ENCODE measurements around the gene LPA. TPM values are rescaled to one million over a fixed set of nuclear protein-coding genes. Genes with fewer than 3 reads are reported as not detected.

The LPA gene
- total RNA-seq, 1 experiment from 2014 or later: 0.13 TPM

- no peaks in the 10 kb centered on the region for H3K36me3 Mint-ChIP-seq (ENCODE audit: insufficient read depth in 1 of 3, low read depth in 3 of 3)
- no peak for DNase-seq
- no peak for TF ChIP-seq CTCF (conservative IDR thresholded peaks at IDR 0.05)
- no peaks in the 10 kb centered on the region for H3K4me1 ChIP-seq (ENCODE audit: insufficient read depth, low read length)
- H2BK15ac ChIP-seq (ENCODE audit: low read depth, low read length): no peak overlapping the region
- no peak overlapping the region for H2AFZ ChIP-seq (ENCODE audit: low read length)
- H3K9me3 Mint-ChIP-seq: peaks cover 0 to 3% of the 10 kb centered on the region in 2 experiments; a peak in 1 of 5 replicates
- peaks cover 2% of the 10 kb centered on the region for H3K27me3 Mint-ChIP-seq (ENCODE audit: low read depth)
- H2BK5ac ChIP-seq (ENCODE audit: insufficient read length, low read length): no peak overlapping the region
- H3K4ac ChIP-seq (ENCODE audit: low read depth, low read length): no peak overlapping the region
- no peak overlapping the region for H4K5ac ChIP-seq (ENCODE audit: insufficient read length, low read depth, low read length)
- H3K14ac ChIP-seq (ENCODE audit: insufficient read depth, low read length): no peak overlapping the region
- peaks cover 2% of the 10 kb centered on the region for H4K20me1 ChIP-seq (ENCODE audit: control insufficient read depth, insufficient read depth, insufficient read length)
- H3K23me2 ChIP-seq (ENCODE audit: insufficient read length, low read depth, low read length, poor library complexity, severe bottlenecking): peaks cover 5% of the 10 kb centered on the region
- H2AK5ac ChIP-seq (ENCODE audit: insufficient read length, low read length): no peak overlapping the region
- H3T11ph ChIP-seq (ENCODE audit: low read length): no peak overlapping the region
- no peak overlapping the region for H2BK20ac ChIP-seq (ENCODE audit: low read depth, low read length, poor library complexity, severe bottlenecking)
- no peak overlapping the region for H4K8ac ChIP-seq (replicated peaks; ENCODE audit: insufficient read length, low read depth, low read length)
- H3K9me3 ChIP-seq (ENCODE audit: control insufficient read depth, low read depth, low read length): no peaks in the 10 kb centered on the region
- no peaks in the 10 kb centered on the region for H3K79me1 ChIP-seq (ENCODE audit: insufficient read depth, low read depth, low read length, poor library complexity, severe bottlenecking)
- H3K27me3 ChIP-seq (ENCODE audit: insufficient read depth, low read length): no peaks in the 10 kb centered on the region
- H2BK12ac ChIP-seq (ENCODE audit: insufficient read length, low read depth, low read length): no peak overlapping the region
- no peak overlapping the region for H3K27ac Mint-ChIP-seq
- H3K23ac ChIP-seq (ENCODE audit: insufficient read length, low read depth, low read length): no peak overlapping the region
- no peak overlapping the region for H3K27ac ChIP-seq (ENCODE audit: insufficient read length, low read depth, low read length)
- peaks cover 21 to 24% of the 10 kb centered on the region in 2 experiments for H3K4me1 Mint-ChIP-seq
- no peak overlapping the region for H3K9ac ChIP-seq (ENCODE audit: extremely low read depth, insufficient read length, low read length)
- H3K18ac ChIP-seq (ENCODE audit: insufficient read length, low read depth, low read length): no peak overlapping the region
- H3K4me2 ChIP-seq (ENCODE audit: insufficient read depth, insufficient read length, low read length): no peak overlapping the region
- H3K79me2 ChIP-seq (ENCODE audit: insufficient read depth, low read length): no peaks in the 10 kb centered on the region
- H4K91ac ChIP-seq (ENCODE audit: insufficient read length, low read depth, low read length): no peak overlapping the region
- no peak overlapping the region for H3K4me3 Mint-ChIP-seq
- no peak overlapping the region for H2BK120ac ChIP-seq (ENCODE audit: low read depth, low read length, poor library complexity, severe bottlenecking)
- H3K56ac ChIP-seq (ENCODE audit: insufficient read length, low read depth, low read length): no peak overlapping the region
- no CpG with 5 or more reads among the region's 5 CpGs for WGBS (ENCODE audit: extremely low coverage, insufficient read length, low lambda C conversion rate)
These were observed 140.9 kb downstream of the LPA start for GRCh38 chr6:160523223-160523622.

All from H9 (cell line).